Fibroblast of pulmonary artery (primary cell): ENCODE results near the gene HSP90AA1.

ENCODE experiments used
- DNase-seq: peaks from one replicate; pipeline ENCODE4 v3.0.0-alpha.2; 2010; ENCODE audit warnings: low read depth
- H3K4me3 ChIP-seq: replicated peaks from 2 replicates; pipeline ENCODE4 v1.5.1; 2011; ENCODE audit warnings: low read depth, mild to moderate bottlenecking, control low read depth, low read length, moderate library complexity
- CTCF ChIP-seq: IDR thresholded peaks from 2 replicates; pipeline ENCODE4 v1.5.1; 2011; ENCODE audit warnings: mild to moderate bottlenecking, control low read depth, low read length, inconsistent platforms; ENCODE audit errors: missing control alignments

The HSP90AA1 gene

GRCh38 chr14:102046337-102047278 is 40.2 kb downstream of the HSP90AA1 start:
- DNase-seq, result peak; percentile 30
- H3K4me3 ChIP-seq, result no peak overlapping the region
- TF ChIP-seq CTCF, result no peak

GRCh38 chr14:102044566-102044965 is 42.3 kb downstream of the HSP90AA1 start:
- no peak overlapping the region for H3K4me3 ChIP-seq
- no peak for DNase-seq
- no peak for TF ChIP-seq CTCF

- TF ChIP-seq CTCF, result no peak
- no peak overlapping the region for H3K4me3 ChIP-seq
- DNase-seq, result no peak
Measured at GRCh38 chr14:102043251-102044025, 43.4 kb downstream of the HSP90AA1 start.

- H3K4me3 ChIP-seq, result no peak overlapping the region
- no peak for TF ChIP-seq CTCF
- DNase-seq, result no peak
Measured at GRCh38 chr14:102042699-102043098, 44.1 kb downstream of the HSP90AA1 start.

- no peak for DNase-seq
- no peak overlapping the region for H3K4me3 ChIP-seq
- TF ChIP-seq CTCF, result no peak
Measured at GRCh38 chr14:102040153-102040552, 46.7 kb downstream of the HSP90AA1 start.

- H3K4me3 ChIP-seq, result no peak overlapping the region
Measured at GRCh38 chr14:102039157-102039556, 47.7 kb downstream of the HSP90AA1 start.

More at GRCh38 chr14:102039157-102039556, 47.7 kb downstream of the HSP90AA1 start:
- TF ChIP-seq CTCF, result no peak
- no peak for DNase-seq
